ENCODE data around the gene UBE2O.

DNA sequence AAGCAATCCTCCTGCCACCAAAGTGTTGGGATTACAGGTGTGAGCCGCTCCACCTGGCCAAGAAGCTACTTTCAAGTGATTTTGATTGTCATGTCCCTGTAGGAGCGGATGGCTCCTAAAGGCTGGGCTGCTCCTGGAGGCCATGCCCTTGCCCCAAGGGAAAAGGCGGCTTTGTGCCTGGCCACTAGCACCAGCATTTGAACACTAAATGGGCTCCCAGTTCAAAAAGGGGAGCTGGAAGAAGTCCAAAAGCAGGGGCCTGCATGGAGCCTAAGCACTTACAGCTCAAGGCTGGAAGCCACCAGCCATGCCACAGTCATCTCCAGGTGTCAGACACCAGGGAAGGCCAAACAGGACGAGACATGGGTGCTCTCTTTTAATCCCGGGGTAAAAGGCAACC, 41.7 kb downstream of the UBE2O start:
- TF ChIP-seq CTCF (IDR thresholded peaks at IDR 0.05; ENCODE audit: low read depth, low read length) = no peak
- no peak for TF ChIP-seq POLR2A (IDR thresholded peaks at IDR 0.05; ENCODE audit: extremely low read depth, insufficient read length)
